HEK293 (cell line): ENCODE measurements around the gene MAP3K4.

Source experiments
- CTCF ChIA-PET: fragments of 350-600 bp; formaldehyde crosslinking; extraction: SDS; loops from one replicate; lab custom pipeline; 2021; ENCODE audit warnings: antibody characterized with exemption; lab: Yijun Ruan, JAX
- POLR2A ChIA-PET: fragments of 300-600 bp; formaldehyde crosslinking; extraction: SDS; loops from one replicate; lab custom pipeline; 2020; ENCODE audit warnings: antibody characterized with exemption, inconsistent platforms; lab: Yijun Ruan, JAX
- H3K27ac ChIP-seq: fragments of 200-500 bp; sonication (Bioruptor generic); 2 replicates; pipeline ENCODE4 v1.5.1; 2014; ENCODE audit warnings: low read depth, low read length, control low read depth, inconsistent platforms; ENCODE audit errors: extremely low read depth
- H3K36me3 ChIP-seq, 2 experiments: fragments of 200-500 bp in 1 of 2; sonication (Bioruptor generic) in 1 of 2; 1 replicate in 1 of 2; 2 replicates in 1 of 2; pipeline ENCODE4 v1.5.1; 2014 to 2017; ENCODE audit warnings: inconsistent platforms in 2 of 2, low read length in 2 of 2; ENCODE audit not compliant: control insufficient read depth in 2 of 2, insufficient read depth in 1 of 2
- H3K4me1 ChIP-seq: fragments of 200-500 bp; sonication (Bioruptor generic); 2 replicates; pipeline ENCODE4 v1.5.1; 2014; ENCODE audit warnings: mild to moderate bottlenecking, low read length, inconsistent platforms; ENCODE audit not compliant: control insufficient read depth, insufficient read depth
- H3K4me3 ChIP-seq: 2 replicates; pipeline ENCODE4 v1.5.1; 2011; ENCODE audit warnings: low read depth, mild to moderate bottlenecking, control low read depth, low read length, moderate library complexity
- H3K9me3 ChIP-seq: fragments of 200-500 bp; sonication (Bioruptor generic); 2 replicates; pipeline ENCODE4 v1.5.1; 2014; ENCODE audit warnings: low read depth, low read length, inconsistent platforms; ENCODE audit not compliant: control insufficient read depth, insufficient read depth
- GLIS1 ChIP-seq: fragments of 450-650 bp; formaldehyde crosslinking; IDR thresholded peaks from 2 replicates; pipeline ENCODE4 v1.5.1; 2016; ENCODE audit warnings: missing biosample characterization, missing genetic modification characterization
- REPIN1 ChIP-seq: fragments of 450-650 bp; formaldehyde crosslinking; IDR thresholded peaks from 2 replicates; pipeline ENCODE4 v1.5.1; 2017; ENCODE audit warnings: missing biosample characterization, missing genetic modification characterization, low read depth
- TCF7L2 ChIP-seq: IDR thresholded peaks from 2 replicates; pipeline ENCODE4 v1.6.1; 2011; ENCODE audit warnings: low read depth, mild to moderate bottlenecking, inconsistent platforms, low read length, moderate library complexity, borderline replicate concordance
- TRIM28 ChIP-seq: IDR thresholded peaks from 2 replicates; pipeline ENCODE4 v1.6.1; 2011; ENCODE audit warnings: low read length, control low read depth, borderline replicate concordance
- ZNF114 ChIP-seq: fragments of 450-650 bp; formaldehyde crosslinking; IDR thresholded peaks from 2 replicates; pipeline ENCODE4 v1.5.0; 2017; ENCODE audit warnings: missing biosample characterization, missing genetic modification characterization
- ZNF175 ChIP-seq: fragments of 450-650 bp; formaldehyde crosslinking; IDR thresholded peaks from 2 replicates; pipeline ENCODE4 v1.5.1; 2016; ENCODE audit warnings: missing biosample characterization, missing genetic modification characterization
- ZNF416 ChIP-seq: fragments of 450-650 bp; formaldehyde crosslinking; IDR thresholded peaks from 2 replicates; pipeline ENCODE4 v1.5.1; 2016; ENCODE audit warnings: missing biosample characterization, missing genetic modification characterization
- ZNF433 ChIP-seq: fragments of 450-650 bp; formaldehyde crosslinking; IDR thresholded peaks from 2 replicates; pipeline ENCODE4 v1.5.1; 2016; ENCODE audit warnings: missing biosample characterization, missing genetic modification characterization, low read depth
- ZNF521 ChIP-seq: fragments of 450-650 bp; formaldehyde crosslinking; IDR thresholded peaks from 2 replicates; pipeline ENCODE4 v1.5.1; 2017; ENCODE audit warnings: missing biosample characterization, mild to moderate bottlenecking, missing genetic modification characterization
- ZNF600 ChIP-seq: fragments of 450-650 bp; formaldehyde crosslinking; IDR thresholded peaks from 2 replicates; pipeline ENCODE4 v1.5.1; 2016; ENCODE audit warnings: missing biosample characterization, missing genetic modification characterization
- ZNF654 ChIP-seq: fragments of 450-650 bp; formaldehyde crosslinking; IDR thresholded peaks from 2 replicates; pipeline ENCODE4 v1.5.1; 2016; ENCODE audit warnings: low read depth, missing biosample characterization, missing genetic modification characterization
- ZNF76 ChIP-seq: fragments of 450-650 bp; formaldehyde crosslinking; IDR thresholded peaks from 2 replicates; pipeline ENCODE4; 2016; ENCODE audit warnings: low read depth, missing biosample characterization, missing genetic modification characterization, borderline replicate concordance
- ZNF768 ChIP-seq: fragments of 450-650 bp; formaldehyde crosslinking; IDR thresholded peaks from 2 replicates; pipeline ENCODE4 v1.5.1; 2018; ENCODE audit warnings: missing biosample characterization, mild to moderate bottlenecking, missing genetic modification characterization
- ZNF837 ChIP-seq: fragments of 450-650 bp; formaldehyde crosslinking; IDR thresholded peaks from 2 replicates; pipeline ENCODE4 v1.5.1; 2016; ENCODE audit warnings: missing biosample characterization, missing genetic modification characterization
- ZXDB ChIP-seq: fragments of 450-650 bp; formaldehyde crosslinking; IDR thresholded peaks from 2 replicates; pipeline ENCODE4 v1.5.1; 2016; ENCODE audit warnings: missing biosample characterization, missing genetic modification characterization
- TF ChIP-seq, protein P1 (sequence below): fragments of 450-650 bp; formaldehyde crosslinking; IDR thresholded peaks from 2 replicates; pipeline ENCODE4 v1.5.1; 2016; ENCODE audit warnings: missing biosample characterization, missing genetic modification characterization
- TF ChIP-seq, protein P2 (sequence below): fragments of 450-650 bp; formaldehyde crosslinking; IDR thresholded peaks from 2 replicates; pipeline ENCODE4 v1.5.1; 2016; ENCODE audit warnings: missing biosample characterization, missing genetic modification characterization
- TF ChIP-seq, protein P3 (sequence below): fragments of 450-650 bp; formaldehyde crosslinking; IDR thresholded peaks from 2 replicates; pipeline ENCODE4; 2016; ENCODE audit warnings: missing biosample characterization, missing genetic modification characterization
- TF ChIP-seq, protein P4 (sequence below): fragments of 450-650 bp; formaldehyde crosslinking; IDR thresholded peaks from 2 replicates; pipeline ENCODE4 v1.5.1; 2016; ENCODE audit warnings: missing biosample characterization, missing genetic modification characterization
- TF ChIP-seq, protein P5 (sequence below): fragments of 450-650 bp; formaldehyde crosslinking; IDR thresholded peaks from 2 replicates; pipeline ENCODE4 v1.5.1; 2016; ENCODE audit warnings: missing biosample characterization, missing genetic modification characterization, low read depth

Gene MAP3K4

DNA sequence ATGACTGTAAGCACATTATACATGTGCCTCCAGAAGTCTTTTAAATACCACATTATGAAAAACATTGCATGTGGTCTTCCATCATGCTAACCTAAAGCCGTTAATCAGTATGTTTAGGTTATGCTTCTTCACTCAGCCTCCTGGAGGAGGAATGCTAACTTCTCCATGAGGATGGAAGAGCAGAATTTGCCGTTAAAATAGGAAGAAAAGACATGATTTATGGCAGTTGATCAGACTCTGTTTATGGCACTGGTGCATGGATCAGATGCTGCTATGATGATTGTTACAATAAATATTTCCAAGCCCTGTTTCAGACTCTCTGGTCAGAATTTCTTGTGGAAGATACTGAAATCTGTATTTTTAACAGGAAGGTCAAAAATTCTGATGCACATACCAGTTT is 31.7 kb downstream of the MAP3K4 start:
- POLR2A ChIA-PET: no interaction called here
- no peaks in the 10 kb centered on the region for H3K9me3 ChIP-seq
- CTCF ChIA-PET: interaction anchor here (1.6 kb wide), 1 partner anchor 347 kb away, joined by 3 read pairs; no protein-coding TSS in a partner anchor
- TF ChIP-seq TRIM28 (no peak), ZNF416 (tag by site-specific recombination) (no peak), REPIN1 (tag by site-specific recombination) (no peak), TCF7L2 (no peak), ZNF600 (tag by site-specific recombination) (no peak), ZNF175 (tag by site-specific recombination) (no peak), ZNF654 (tag by site-specific recombination) (no peak), ZNF114 (no peak), ZNF76 (no peak)
- TF ChIP-seq, protein P1, sequence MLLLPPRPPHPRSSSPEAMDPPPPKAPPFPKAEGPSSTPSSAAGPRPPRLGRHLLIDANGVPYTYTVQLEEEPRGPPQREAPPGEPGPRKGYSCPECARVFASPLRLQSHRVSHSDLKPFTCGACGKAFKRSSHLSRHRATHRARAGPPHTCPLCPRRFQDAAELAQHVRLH (tag by site-specific recombination): no peak
- no peak overlapping the region for H3K4me3 ChIP-seq
- H3K4me1 ChIP-seq: no peaks in the 10 kb centered on the region
- no peak overlapping the region for H3K27ac ChIP-seq
- no peaks in the 10 kb centered on the region for H3K36me3 ChIP-seq

DNA sequence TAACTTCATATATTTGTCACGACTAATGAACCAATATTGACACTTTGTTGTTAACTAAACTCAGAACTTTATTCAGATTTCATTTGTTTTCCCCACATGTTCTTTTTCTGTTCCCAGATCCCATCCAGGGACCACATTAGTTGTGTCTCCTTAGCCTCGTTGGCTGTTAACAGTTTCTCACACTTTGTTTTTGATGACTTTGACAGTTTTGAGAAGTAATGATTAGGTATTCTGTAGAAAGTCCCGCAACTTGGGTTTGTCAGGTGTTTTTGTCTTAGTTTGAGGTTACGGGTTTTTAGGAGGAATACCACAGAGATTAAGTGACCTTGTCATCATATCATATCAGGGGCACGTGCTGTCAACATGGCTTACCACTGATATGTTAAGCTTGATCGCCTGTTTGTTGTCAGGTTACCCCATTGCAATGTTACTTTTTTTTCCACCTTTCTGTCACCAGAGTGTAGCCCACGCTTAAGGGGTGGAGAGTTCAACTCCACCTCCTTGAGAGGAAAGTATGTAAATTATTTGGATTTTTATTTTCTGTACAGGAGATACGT is 32.9 kb downstream of the MAP3K4 start:
- CTCF ChIA-PET: interaction anchor here (0.7 kb wide), 2 partner anchors 32 to 176 kb away, joined by 3 to 4 read pairs; no protein-coding TSS in a partner anchor
- H3K36me3 ChIP-seq: no peaks in the 10 kb centered on the region
- H3K4me3 ChIP-seq: no peak overlapping the region
- no peaks in the 10 kb centered on the region for H3K9me3 ChIP-seq
- no peak for TF ChIP-seq ZXDB (tag by site-specific recombination)
- TF ChIP-seq, protein P2, sequence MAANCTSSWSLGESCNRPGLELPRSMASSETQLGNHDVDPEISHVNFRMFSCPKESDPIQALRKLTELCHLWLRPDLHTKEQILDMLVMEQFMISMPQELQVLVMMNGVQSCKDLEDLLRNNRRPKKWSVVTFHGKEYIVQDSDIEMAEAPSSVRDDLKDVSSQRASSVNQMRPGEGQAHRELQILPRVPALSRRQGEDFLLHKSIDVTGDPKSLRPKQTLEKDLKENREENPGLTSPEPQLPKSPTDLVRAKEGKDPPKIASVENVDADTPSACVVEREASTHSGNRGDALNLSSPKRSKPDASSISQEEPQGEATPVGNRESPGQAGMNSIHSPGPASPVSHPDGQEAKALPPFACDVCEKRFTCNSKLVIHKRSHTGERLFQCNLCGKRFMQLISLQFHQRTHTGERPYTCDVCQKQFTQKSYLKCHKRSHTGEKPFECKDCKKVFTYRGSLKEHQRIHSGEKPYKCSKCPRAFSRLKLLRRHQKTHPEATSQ (tag by site-specific recombination): no peak
- TF ChIP-seq ZNF768 (tag by site-specific recombination): no peak
- TF ChIP-seq, protein P3, sequence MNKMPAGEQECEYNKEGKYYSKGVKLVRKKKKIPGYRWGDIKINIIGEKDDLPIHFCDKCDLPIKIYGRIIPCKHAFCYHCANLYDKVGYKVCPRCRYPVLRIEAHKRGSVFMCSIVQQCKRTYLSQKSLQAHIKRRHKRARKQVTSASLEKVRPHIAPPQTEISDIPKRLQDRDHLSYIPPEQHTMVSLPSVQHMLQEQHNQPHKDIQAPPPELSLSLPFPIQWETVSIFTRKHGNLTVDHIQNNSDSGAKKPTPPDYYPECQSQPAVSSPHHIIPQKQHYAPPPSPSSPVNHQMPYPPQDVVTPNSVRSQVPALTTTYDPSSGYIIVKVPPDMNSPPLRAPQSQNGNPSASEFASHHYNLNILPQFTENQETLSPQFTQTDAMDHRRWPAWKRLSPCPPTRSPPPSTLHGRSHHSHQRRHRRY (tag by site-specific recombination): no peak
- no peak for TF ChIP-seq GLIS1 (tag by site-specific recombination)
- TF ChIP-seq, protein P4, sequence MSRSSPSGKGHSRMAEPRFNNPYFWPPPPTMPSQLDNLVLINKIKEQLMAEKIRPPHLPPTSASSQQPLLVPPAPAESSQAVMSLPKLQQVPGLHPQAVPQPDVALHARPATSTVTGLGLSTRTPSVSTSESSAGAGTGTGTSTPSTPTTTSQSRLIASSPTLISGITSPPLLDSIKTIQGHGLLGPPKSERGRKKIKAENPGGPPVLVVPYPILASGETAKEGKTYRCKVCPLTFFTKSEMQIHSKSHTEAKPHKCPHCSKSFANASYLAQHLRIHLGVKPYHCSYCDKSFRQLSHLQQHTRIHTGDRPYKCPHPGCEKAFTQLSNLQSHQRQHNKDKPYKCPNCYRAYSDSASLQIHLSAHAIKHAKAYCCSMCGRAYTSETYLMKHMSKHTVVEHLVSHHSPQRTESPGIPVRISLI (tag by site-specific recombination): no peak
- TF ChIP-seq ZNF521 (tag by site-specific recombination): no peak
- TF ChIP-seq ZNF837 (tag by site-specific recombination): no peak
- TF ChIP-seq, protein P5, sequence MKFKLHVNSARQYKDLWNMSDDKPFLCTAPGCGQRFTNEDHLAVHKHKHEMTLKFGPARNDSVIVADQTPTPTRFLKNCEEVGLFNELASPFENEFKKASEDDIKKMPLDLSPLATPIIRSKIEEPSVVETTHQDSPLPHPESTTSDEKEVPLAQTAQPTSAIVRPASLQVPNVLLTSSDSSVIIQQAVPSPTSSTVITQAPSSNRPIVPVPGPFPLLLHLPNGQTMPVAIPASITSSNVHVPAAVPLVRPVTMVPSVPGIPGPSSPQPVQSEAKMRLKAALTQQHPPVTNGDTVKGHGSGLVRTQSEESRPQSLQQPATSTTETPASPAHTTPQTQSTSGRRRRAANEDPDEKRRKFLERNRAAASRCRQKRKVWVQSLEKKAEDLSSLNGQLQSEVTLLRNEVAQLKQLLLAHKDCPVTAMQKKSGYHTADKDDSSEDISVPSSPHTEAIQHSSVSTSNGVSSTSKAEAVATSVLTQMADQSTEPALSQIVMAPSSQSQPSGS: no peak
- TF ChIP-seq ZNF433 (tag by site-specific recombination): no peak
- 0 out of 2 replicates have a peak, but pooled peaks cover under 1% of the 10 kb centered on the region for H3K4me1 ChIP-seq
- H3K27ac ChIP-seq: no peak overlapping the region
- POLR2A ChIA-PET: no interaction called here
